K562 (cell line): Measurements from ENCODE around the gene EEFSEC. TPM values are rescaled to one million over a fixed set of nuclear protein-coding genes. Genes with fewer than 3 reads are reported as not detected.
A peak's percentile ranks its signal among the peaks of the same experiment; 100 is the strongest.

Experiments used
- CBX5 ChIP-seq: IDR thresholded peaks from 2 replicates; pipeline ENCODE4 v1.6.1; 2014; ENCODE audit warnings: low read depth, borderline replicate concordance
- CBX8 ChIP-seq: fragments of 200-600 bp; sonication (generic); IDR thresholded peaks from 2 replicates; pipeline ENCODE4 v1.6.1; 2012; ENCODE audit warnings: borderline replicate concordance, mixed run types, low read depth, mild to moderate bottlenecking, moderate library complexity, mixed read lengths, low read length, control low read depth, inconsistent platforms; ENCODE audit not compliant: poor library complexity, severe bottlenecking; ENCODE audit errors: extremely low read depth
- CEBPG ChIP-seq, 3 experiments: fragments of 200-800 bp in 1 of 3; sonication (Bioruptor generic) in 1 of 3; sonication (generic) in 1 of 3; formaldehyde crosslinking in 1 of 3; IDR thresholded peaks in 2 of 3; conservative IDR thresholded peaks in 1 of 3; 2 replicates each; pipeline versions ENCODE4 v1.6.1 to v1.8.0; 2016 to 2022; ENCODE audit warnings: missing compliant biosample characterization in 2 of 3, missing genetic modification characterization in 2 of 3, mild to moderate bottlenecking in 1 of 3, missing genetic modification reagents in 1 of 3
- CTBP1 ChIP-seq: fragments of 450-650 bp; IDR thresholded peaks from 2 replicates; pipeline ENCODE4 v1.6.1; 2016; ENCODE audit warnings: borderline replicate concordance
- DLX4 ChIP-seq: fragments of 250-450 bp; sonication (Bioruptor Pico); IDR thresholded peaks from 2 replicates; pipeline ENCODE4 v1.6.1; 2021; ENCODE audit warnings: mild to moderate bottlenecking
- E2F8 ChIP-seq: fragments of 450-650 bp; IDR thresholded peaks from 2 replicates; pipeline ENCODE4 v1.7.1; 2018; ENCODE audit warnings: mild to moderate bottlenecking, low read depth; ENCODE audit not compliant: partially characterized antibody
- EZH2 ChIP-seq: IDR thresholded peaks from 2 replicates; pipeline ENCODE4 v1.6.1; 2012; ENCODE audit warnings: low read depth, mild to moderate bottlenecking, inconsistent platforms, low read length, borderline replicate concordance
- FOXK2 ChIP-seq, 2 experiments: fragments of 450-650 bp; IDR thresholded peaks in 1 of 2; conservative IDR thresholded peaks in 1 of 2; 2 replicates each; pipeline ENCODE4 v1.6.1; 2016; ENCODE audit warnings: low read depth in 2 of 2, mild to moderate bottlenecking in 1 of 2
- HOMEZ ChIP-seq: fragments of 250-450 bp; sonication (Bioruptor Pico); IDR thresholded peaks from 2 replicates; pipeline ENCODE4 v1.4.0; 2020; ENCODE audit warnings: mild to moderate bottlenecking, moderate library complexity
- NFIX ChIP-seq: fragments of 250-450 bp; sonication (Bioruptor Pico); IDR thresholded peaks from 2 replicates; pipeline ENCODE4 v1.4.0; 2020; ENCODE audit warnings: low read depth, mild to moderate bottlenecking, moderate library complexity
- PATZ1 ChIP-seq: fragments of 250-450 bp; sonication (Bioruptor Pico); IDR thresholded peaks from 2 replicates; pipeline ENCODE4 v1.5.0; 2020; ENCODE audit warnings: mild to moderate bottlenecking, borderline replicate concordance
- PHF20 ChIP-seq: fragments of 450-650 bp; IDR thresholded peaks from 2 replicates; pipeline ENCODE4 v1.6.1; 2018; ENCODE audit not compliant: partially characterized antibody
- SP1 ChIP-seq: sonication (generic); formaldehyde crosslinking; IDR thresholded peaks from 2 replicates; pipeline ENCODE4 v1.8.1; 2022; ENCODE audit warnings: mild to moderate bottlenecking, missing genetic modification reagents
- SRSF9 ChIP-seq: fragments of 200-400 bp; formaldehyde crosslinking; IDR thresholded peaks from 2 replicates; pipeline ENCODE4 v1.6.1; 2017; ENCODE audit warnings: low read depth, low read length, borderline replicate concordance
- STAG1 ChIP-seq: sonication (generic); formaldehyde crosslinking; IDR thresholded peaks from 2 replicates; pipeline ENCODE4 v1.5.0; 2020; ENCODE audit warnings: missing genetic modification reagents, borderline replicate concordance
- ZNF444 ChIP-seq: fragments of 250-450 bp; sonication (Bioruptor Pico); IDR thresholded peaks from 2 replicates; pipeline ENCODE4 v1.4.0; 2020; ENCODE audit warnings: mild to moderate bottlenecking, moderate library complexity
- ZNF586 ChIP-seq: fragments of 450-650 bp; formaldehyde crosslinking; conservative IDR thresholded peaks from 2 replicates; pipeline ENCODE4 v1.4.0; 2020; ENCODE audit warnings: mild to moderate bottlenecking, moderate library complexity
- polyA plus RNA-seq, 8 experiments: library from polyadenylated mRNA; depleted of rRNA in 4 of 8; stranded (reverse) in 5 of 8; unstranded in 3 of 8; fragments of >200 nt; fragmentation: Nextera tagmentation in 2 of 8; fragmentation: Illumina TruSeq in 1 of 8; extraction: Ambion mirVana in 2 of 8; extraction: Trizol in 1 of 8; gene quantifications; 2 replicates each; pipeline versions ENCODE4 v1.2.1 to v1.2.3, GENCODE V29; 2011 to 2014; ENCODE audit warnings: inconsistent platforms in 1 of 8, missing spikeins in 1 of 8
- total RNA-seq, 7 experiments: library from RNA; depleted of rRNA in 6 of 7; stranded (reverse); fragments of >200 nt in 6 of 7; fragmentation: Illumina TruSeq in 2 of 7; extraction: Trizol in 2 of 7; gene quantifications; 2 replicates each; pipeline versions ENCODE4 v1.2.1 to v1.2.3, GENCODE V29; 2011 to 2021; ENCODE audit warnings: low replicate concordance in 1 of 7
- TF ChIP-seq, protein P1 (sequence below): sonication (generic); IDR thresholded peaks from 2 replicates; pipeline ENCODE4 v1.6.1; 2016

EEFSEC gene
- total and polyA plus RNA-seq, 9 of the 15 experiments (the other 6 are each of a cell fraction or from before 2014, with no cell fraction given): 0.35 to 11.8 (median 7.7) TPM

DNA sequence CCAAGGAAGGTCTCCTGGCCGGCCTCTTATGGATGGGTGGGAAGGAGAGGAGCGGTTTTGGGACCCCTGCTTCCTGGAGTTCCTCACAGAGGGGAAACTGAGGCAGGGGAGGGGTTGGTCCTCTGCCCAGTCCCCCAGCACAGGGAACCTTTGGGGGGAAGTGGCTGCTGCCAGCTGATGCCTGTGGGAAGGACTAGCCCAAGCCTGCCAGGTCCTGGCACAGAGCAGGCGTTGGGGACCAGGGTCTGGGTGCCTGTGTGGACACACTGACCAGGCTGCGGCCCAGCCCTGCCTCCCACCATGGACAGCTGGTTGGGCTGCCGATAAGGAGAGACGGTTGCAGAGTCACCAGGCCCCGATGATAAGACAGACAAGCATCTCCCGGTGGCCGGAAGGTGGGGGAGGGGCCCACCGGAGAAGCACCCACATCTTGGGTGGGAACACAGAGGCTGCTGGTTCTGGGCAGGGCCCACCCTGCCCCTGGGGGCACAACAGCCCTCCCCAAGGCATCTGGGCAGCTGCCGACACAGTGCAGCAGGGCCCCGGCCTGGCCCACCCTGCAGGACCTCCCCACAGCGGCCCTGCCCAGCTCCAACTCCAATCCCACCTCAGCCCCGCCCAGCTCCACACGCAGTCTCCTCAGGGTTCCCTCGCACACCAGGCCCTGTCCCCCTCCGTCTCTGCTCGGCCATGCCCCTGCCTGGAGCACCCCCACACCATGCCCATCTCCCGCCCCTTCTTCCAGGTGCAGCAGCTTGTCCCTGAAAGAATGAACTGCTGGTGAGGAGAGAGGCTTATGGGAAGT is 262.7 kb downstream of the EEFSEC start (continued):
- TF ChIP-seq ZNF444 (CRISPR knock-in tag): peak; percentile 50; the same call in 1 of the 2 replicates
- TF ChIP-seq CTBP1: peak; percentile 82; the same call in 1 of the 2 replicates
- TF ChIP-seq ZNF586 (CRISPR knock-in tag): no peak
- no peak for TF ChIP-seq STAG1
- no peak for TF ChIP-seq HOMEZ (CRISPR knock-in tag)
- TF ChIP-seq CBX5: no peak
- no peak for TF ChIP-seq EZH2
- no peak for TF ChIP-seq E2F8
- TF ChIP-seq, protein P1, sequence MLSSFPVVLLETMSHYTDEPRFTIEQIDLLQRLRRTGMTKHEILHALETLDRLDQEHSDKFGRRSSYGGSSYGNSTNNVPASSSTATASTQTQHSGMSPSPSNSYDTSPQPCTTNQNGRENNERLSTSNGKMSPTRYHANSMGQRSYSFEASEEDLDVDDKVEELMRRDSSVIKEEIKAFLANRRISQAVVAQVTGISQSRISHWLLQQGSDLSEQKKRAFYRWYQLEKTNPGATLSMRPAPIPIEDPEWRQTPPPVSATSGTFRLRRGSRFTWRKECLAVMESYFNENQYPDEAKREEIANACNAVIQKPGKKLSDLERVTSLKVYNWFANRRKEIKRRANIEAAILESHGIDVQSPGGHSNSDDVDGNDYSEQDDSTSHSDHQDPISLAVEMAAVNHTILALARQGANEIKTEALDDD: peak; percentile 46; the same call in 1 of the 2 replicates
- TF ChIP-seq FOXK2 (conservative IDR thresholded peaks at IDR 0.05 in 1 of 2, IDR thresholded peaks at IDR 0.05 in 1 of 2; ENCODE audit: low read depth in 2 of 2): peak in 1 of 2 experiments; percentile 51; a peak in 1 of 4 replicates
- TF ChIP-seq CBX8: no peak
- no peak for TF ChIP-seq CEBPG (CRISPR knock-in tag; IDR thresholded peaks at IDR 0.05)
- TF ChIP-seq CEBPG (tag; conservative IDR thresholded peaks at IDR 0.05 in 1 of 2, IDR thresholded peaks at IDR 0.05 in 1 of 2): no peak
- no peak for TF ChIP-seq SRSF9
- no peak for TF ChIP-seq PHF20
- TF ChIP-seq SP1 (CRISPR knock-in tag): peak; percentile 77
- no peak for TF ChIP-seq DLX4 (CRISPR knock-in tag)
- peak; percentile 73; the same call in 1 of the 2 replicates for TF ChIP-seq PATZ1
- peak; percentile 14; the same call in 1 of the 2 replicates for TF ChIP-seq NFIX (CRISPR knock-in tag)
